ENCODE measurements around the gene GYPC. TPM values are rescaled to one million over a fixed set of nuclear protein-coding genes. Genes with fewer than 3 reads are reported as not detected.

Gene GYPC
- total and polyA plus RNA-seq, 2 of the 4 experiments (the other 2 are of a cell fraction), result 53.4 to 96.3 TPM

DNA sequence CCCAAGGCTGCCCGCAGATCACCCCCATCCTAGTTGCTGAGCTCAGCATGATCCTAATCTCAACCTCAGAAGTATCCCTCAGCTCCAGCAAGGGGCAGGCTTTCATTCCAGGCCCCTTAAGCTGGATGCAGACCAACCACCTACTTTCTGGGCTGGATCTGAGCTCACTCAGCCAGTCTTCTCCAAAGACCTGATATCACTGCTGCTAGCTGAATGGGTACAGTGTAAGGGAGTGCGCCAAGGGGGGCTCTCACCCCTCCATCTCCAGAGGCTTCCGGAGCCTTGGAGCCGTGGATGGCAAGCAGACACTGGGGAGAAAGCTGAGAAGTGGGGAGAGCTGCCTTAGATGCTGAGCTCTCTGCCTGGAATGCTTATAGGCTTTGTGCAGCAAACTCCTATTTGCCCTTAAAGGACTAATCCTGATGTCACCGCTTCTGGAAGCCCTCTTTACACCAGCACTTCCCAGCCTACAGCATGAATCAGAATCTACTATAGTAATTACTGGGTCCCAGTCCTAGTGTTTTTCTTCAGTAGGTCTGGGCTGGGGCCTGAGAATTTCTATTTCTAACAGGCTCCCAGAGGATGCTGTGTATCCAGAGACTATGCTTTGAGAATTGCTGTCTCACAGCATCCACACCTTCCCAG, 31.0 kb downstream of the GYPC start:
- no peak overlapping the region for H3K56ac ChIP-seq (ENCODE audit: extremely low read depth, insufficient read depth, low read length)
- peak; percentile 69 for ATAC-seq (ENCODE audit: low read depth)
- no peak overlapping the region for H2BK20ac ChIP-seq (ENCODE audit: low read depth, low read length)
- no peaks in the 10 kb centered on the region for H3K4me1 ChIP-seq (ENCODE audit: control insufficient read depth, insufficient read depth, low read length)
- H3K9me3 ChIP-seq (ENCODE audit: control insufficient read depth, insufficient read depth, low read length), result no peaks in the 10 kb centered on the region
- in situ Hi-C loops (cut with MboI; ENCODE audit: low sequenced_read_pairs) (no loop called here), dilution Hi-C loops (cut with HindIII; ENCODE audit: low sequenced_read_pairs, unreplicated experiment) (no loop called here), intact Hi-C loops (cut with micrococcal nuclease) (no loop called here)
- no peak overlapping the region for H2AK5ac ChIP-seq (ENCODE audit: low read depth, low read length)
- H4K5ac ChIP-seq (ENCODE audit: low read depth, low read length), result no peak overlapping the region
- H4K91ac ChIP-seq (ENCODE audit: insufficient read depth, low read depth, low read length), result no peak overlapping the region
- peak; percentile 64 for DNase-seq
- H3K18ac ChIP-seq (ENCODE audit: low read depth, low read length), result no peak overlapping the region
- no peak overlapping the region for H3K23ac ChIP-seq (ENCODE audit: low read depth, low read length)
- no peaks in the 10 kb centered on the region for H3K27me3 ChIP-seq (ENCODE audit: control insufficient read depth, insufficient read depth, low read length)
- peaks cover 18% of the 10 kb centered on the region; the same call in 1 of the 2 replicates for H3K9me1 ChIP-seq (ENCODE audit: insufficient read depth, low read length)
- POLR2A ChIA-PET (ENCODE audit: unreplicated experiment), result no interaction called here
- H3K79me1 ChIP-seq (ENCODE audit: low read depth in 1 of 2, low read length in 2 of 2), result peaks cover 11 to 12% of the 10 kb centered on the region in 2 experiments; a peak in 3 of 4 replicates
- peaks cover 17% of the 10 kb centered on the region; the same call in 1 of the 2 replicates for H4K20me1 ChIP-seq (ENCODE audit: insufficient read depth, low read length)
- CTCF ChIA-PET, result interaction anchor here (1.0 kb wide), 1 partner anchor 13 kb away, joined by 3 read pairs; no protein-coding TSS in a partner anchor
- no peak overlapping the region for H3K4me3 ChIP-seq (ENCODE audit: insufficient read depth, low read depth, low read length)
- no peak overlapping the region for H3K14ac ChIP-seq (replicated peaks; ENCODE audit: low read depth, low read length)
- no peak overlapping the region for H2AFZ ChIP-seq (replicated peaks; ENCODE audit: low read length, poor library complexity)
- no peak overlapping the region for H2BK5ac ChIP-seq (ENCODE audit: low read depth, low read length, poor library complexity, severe bottlenecking)
- no TSS peak for BruUV-seq (replicated peaks)
- no peak overlapping the region for H2BK120ac ChIP-seq (ENCODE audit: low read depth, low read length)
- H3K36me3 ChIP-seq (ENCODE audit: control insufficient read depth, insufficient read depth, low read length), result peaks cover 29% of the 10 kb centered on the region
- H3K9ac ChIP-seq (ENCODE audit: low read depth, low read length), result no peak overlapping the region
- no peak overlapping the region for H3K27ac ChIP-seq (ENCODE audit: insufficient read depth, low read length)
- WGBS, 2 experiments (ENCODE audit: extremely low coverage in 2 of 2, insufficient read length in 1 of 2), result no CpG with 5 or more reads among the region's 5 CpGs
- H4K8ac ChIP-seq (ENCODE audit: low read depth in 2 of 2, low read length in 2 of 2), result no peak overlapping the region
- no peak overlapping the region for H2BK15ac ChIP-seq (ENCODE audit: low read depth, low read length)
- no peak overlapping the region for H3K4ac ChIP-seq (ENCODE audit: low read depth, low read length)
- TF ChIP-seq, protein P1, sequence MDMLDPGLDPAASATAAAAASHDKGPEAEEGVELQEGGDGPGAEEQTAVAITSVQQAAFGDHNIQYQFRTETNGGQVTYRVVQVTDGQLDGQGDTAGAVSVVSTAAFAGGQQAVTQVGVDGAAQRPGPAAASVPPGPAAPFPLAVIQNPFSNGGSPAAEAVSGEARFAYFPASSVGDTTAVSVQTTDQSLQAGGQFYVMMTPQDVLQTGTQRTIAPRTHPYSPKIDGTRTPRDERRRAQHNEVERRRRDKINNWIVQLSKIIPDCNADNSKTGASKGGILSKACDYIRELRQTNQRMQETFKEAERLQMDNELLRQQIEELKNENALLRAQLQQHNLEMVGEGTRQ (IDR thresholded peaks at IDR 0.05; ENCODE audit: low read depth, low read length), result no peak
- TF ChIP-seq NFE2L2 (IDR thresholded peaks at IDR 0.05; ENCODE audit: low read depth, low read length) (no peak), MXI1 (IDR thresholded peaks at IDR 0.05; ENCODE audit: borderline replicate concordance, low read depth, low read length) (no peak), RFX5 (IDR thresholded peaks at IDR 0.05; ENCODE audit: low read depth, low read length) (no peak), MAFK (IDR thresholded peaks at IDR 0.05; ENCODE audit: low read depth, low read length) (no peak), RCOR1 (IDR thresholded peaks at IDR 0.05; ENCODE audit: insufficient replicate concordance, low read length) (no peak), CEBPB (IDR thresholded peaks at IDR 0.05; ENCODE audit: low read depth, low read length) (no peak), BHLHE40 (IDR thresholded peaks at IDR 0.05; ENCODE audit: low read depth, low read length) (no peak), SMC3 (IDR thresholded peaks at IDR 0.05; ENCODE audit: low read depth, low read length) (no peak), FOS (IDR thresholded peaks at IDR 0.05; ENCODE audit: low read depth, low read length) (no peak), RAD21 (IDR thresholded peaks at IDR 0.05; ENCODE audit: low read length) (no peak), POLR2A (IDR thresholded peaks at IDR 0.05; ENCODE audit: low read depth, low read length) (no peak), MAZ (IDR thresholded peaks at IDR 0.05; ENCODE audit: borderline replicate concordance, low read depth, low read length) (no peak), CHD1 (IDR thresholded peaks at IDR 0.05; ENCODE audit: low read depth, low read length) (no peak)
- TF ChIP-seq, protein P2, sequence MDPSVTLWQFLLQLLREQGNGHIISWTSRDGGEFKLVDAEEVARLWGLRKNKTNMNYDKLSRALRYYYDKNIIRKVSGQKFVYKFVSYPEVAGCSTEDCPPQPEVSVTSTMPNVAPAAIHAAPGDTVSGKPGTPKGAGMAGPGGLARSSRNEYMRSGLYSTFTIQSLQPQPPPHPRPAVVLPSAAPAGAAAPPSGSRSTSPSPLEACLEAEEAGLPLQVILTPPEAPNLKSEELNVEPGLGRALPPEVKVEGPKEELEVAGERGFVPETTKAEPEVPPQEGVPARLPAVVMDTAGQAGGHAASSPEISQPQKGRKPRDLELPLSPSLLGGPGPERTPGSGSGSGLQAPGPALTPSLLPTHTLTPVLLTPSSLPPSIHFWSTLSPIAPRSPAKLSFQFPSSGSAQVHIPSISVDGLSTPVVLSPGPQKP (IDR thresholded peaks at IDR 0.05; ENCODE audit: borderline replicate concordance, low read depth, low read length), result no peak
- TF ChIP-seq, protein P3, sequence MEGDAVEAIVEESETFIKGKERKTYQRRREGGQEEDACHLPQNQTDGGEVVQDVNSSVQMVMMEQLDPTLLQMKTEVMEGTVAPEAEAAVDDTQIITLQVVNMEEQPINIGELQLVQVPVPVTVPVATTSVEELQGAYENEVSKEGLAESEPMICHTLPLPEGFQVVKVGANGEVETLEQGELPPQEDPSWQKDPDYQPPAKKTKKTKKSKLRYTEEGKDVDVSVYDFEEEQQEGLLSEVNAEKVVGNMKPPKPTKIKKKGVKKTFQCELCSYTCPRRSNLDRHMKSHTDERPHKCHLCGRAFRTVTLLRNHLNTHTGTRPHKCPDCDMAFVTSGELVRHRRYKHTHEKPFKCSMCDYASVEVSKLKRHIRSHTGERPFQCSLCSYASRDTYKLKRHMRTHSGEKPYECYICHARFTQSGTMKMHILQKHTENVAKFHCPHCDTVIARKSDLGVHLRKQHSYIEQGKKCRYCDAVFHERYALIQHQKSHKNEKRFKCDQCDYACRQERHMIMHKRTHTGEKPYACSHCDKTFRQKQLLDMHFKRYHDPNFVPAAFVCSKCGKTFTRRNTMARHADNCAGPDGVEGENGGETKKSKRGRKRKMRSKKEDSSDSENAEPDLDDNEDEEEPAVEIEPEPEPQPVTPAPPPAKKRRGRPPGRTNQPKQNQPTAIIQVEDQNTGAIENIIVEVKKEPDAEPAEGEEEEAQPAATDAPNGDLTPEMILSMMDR (conservative IDR thresholded peaks at IDR 0.05; ENCODE audit: low read depth, low read length), result no peak
- no peak overlapping the region for H2AK9ac ChIP-seq (replicated peaks; ENCODE audit: low read depth, low read length, poor library complexity)
- H3K4me2 ChIP-seq (ENCODE audit: low read depth, low read length), result no peak overlapping the region
